AG08396 (cell line): ENCODE results near the gene AMIGO1.

ENCODE experiments used
- DNase-seq: peaks from one replicate; pipeline ENCODE4 v3.0.0; 2012; ENCODE audit warnings: low spot score, mixed read lengths

Gene AMIGO1

GRCh38 chr1:109502364-109502851 lies 7.1 kb downstream of the AMIGO1 start:
- DNase-seq: no peak

GRCh38 chr1:109501644-109502363 lies 7.7 kb downstream of the AMIGO1 start:
- DNase-seq: no peak

- DNase-seq: peak; percentile 73
Observed at GRCh38 chr1:109500941-109501381, 8.6 kb downstream of the AMIGO1 start.

GRCh38 chr1:109499661-109500536 lies 9.6 kb downstream of the AMIGO1 start:
- peak; percentile 64 for DNase-seq

DNA sequence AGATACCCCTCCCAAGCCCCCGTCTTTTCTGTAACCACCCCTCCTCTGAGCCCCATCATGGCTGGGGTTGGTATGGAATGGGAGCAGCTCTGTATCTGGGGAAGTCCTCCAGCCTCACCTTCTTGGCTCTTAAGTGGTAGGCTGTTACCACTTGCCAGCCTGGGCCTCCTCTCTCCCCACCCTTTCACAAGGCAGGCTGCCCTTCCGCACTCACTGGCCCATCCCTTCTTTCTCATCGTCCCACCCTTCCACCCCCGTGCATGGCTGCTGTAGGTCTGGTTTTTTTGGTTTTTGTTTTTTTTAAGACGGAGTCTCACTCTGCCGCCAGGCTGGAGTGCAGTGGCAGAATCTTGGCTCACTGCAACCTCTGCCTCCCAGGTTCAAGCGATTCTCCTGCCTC lies 10.4 kb downstream of the AMIGO1 start:
- no peak for DNase-seq

- DNase-seq: peak; percentile 63
Observed at GRCh38 chr1:109498161-109498801, 11.2 kb downstream of the AMIGO1 start.

DNA sequence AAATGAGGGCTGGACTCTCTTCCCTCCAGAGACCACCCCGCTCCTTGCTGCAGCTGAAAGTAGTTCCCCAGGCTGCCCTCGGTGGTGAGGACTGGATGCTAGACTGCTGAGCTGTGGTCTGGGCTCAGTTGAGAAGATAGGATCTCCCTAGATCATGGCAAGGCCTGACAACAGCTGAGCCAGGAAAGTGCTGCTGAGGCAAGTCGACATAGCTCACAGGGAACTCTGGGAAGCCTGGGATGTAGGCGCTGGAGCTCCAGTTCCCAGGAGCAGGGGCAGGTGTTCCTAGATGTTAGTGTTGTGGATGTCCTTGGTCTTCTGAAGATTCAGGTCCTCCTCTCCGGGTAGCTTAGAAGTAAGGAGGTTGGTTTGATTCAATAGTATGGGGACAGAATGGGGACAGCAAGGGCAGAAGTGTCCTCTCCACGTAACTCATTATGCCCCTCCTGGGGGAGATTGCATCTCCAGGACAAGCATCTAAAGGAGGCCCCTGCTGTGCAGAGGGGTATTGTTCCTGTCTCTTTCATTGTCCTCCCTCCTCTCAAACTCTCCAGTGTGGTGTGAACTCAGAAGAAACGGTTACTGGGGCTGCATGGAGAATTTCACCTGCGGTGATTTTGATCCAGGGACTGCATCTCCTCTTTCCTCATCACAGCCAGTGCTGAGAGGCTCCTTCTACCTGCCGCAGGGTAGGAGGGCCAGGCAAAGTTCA lies 11.9 kb downstream of the AMIGO1 start:
- no peak for DNase-seq

DNA sequence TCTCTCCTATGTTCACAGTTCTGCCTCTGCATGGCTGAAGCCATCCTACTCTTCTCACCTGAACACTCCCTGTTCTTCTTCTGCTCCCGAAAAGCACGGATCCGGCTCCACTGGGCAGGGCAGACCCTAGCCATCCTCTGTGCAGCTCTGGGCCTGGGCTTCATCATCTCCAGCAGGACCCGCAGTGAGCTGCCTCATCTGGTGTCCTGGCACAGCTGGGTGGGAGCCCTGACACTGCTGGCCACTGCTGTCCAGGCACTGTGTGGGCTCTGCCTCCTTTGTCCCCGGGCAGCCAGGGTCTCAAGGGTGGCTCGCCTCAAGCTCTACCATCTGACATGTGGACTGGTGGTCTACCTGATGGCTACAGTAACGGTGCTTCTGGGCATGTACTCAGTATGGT lies 13.8 kb downstream of the AMIGO1 start:
- no peak for DNase-seq

- peak; percentile 93 for DNase-seq
Observed at GRCh38 chr1:109493805-109494539, 15.6 kb downstream of the AMIGO1 start, which contains the start of gene CYB561D1. CYB561D1 (plus strand) TSS chr1:109494094; CDS start chr1:109494140, 46 bp downstream.

- no peak for DNase-seq
Observed at GRCh38 chr1:109493227-109493626, 16.3 kb downstream of the AMIGO1 start.

DNA sequence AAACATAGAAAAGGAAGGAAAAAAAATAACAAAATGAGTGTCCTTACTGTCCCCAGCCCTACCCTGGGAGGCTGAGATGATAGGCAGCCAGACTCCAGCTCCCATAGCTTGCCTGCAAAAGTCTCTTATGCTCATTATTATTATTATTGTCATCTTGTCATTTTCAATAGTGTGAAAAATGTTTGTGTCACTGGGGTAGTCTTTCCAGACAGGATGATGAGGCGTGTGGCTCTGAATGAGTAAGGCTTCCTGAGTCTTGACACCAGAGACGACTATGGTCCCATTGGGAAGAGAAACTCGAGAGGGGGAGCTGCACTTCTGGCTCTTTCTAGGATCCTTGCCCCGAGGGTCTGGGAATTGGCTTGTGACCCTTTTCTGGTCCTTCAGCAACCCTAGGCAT lies 16.7 kb downstream of the AMIGO1 start:
- DNase-seq: no peak

DNA sequence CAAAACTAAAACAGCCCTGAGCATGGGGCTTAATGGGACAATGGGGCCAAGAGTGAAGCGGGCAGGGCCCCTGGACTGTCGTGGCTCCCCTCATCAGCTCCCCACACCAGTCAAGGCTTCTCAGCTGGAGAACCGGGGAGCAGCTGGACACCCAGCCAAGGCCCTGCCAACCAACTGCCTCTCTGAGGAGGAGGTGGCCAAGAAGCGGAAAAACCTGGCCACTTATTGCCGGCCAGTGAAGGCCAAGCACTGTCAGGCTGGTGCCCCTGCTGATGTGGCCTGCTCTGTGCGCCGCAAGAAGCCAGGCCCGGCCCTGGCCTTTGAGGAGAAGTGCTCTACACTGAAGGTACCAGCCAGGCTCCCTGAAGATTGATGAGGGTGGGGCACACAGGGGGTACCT lies 18.2 kb downstream of the AMIGO1 start:
- DNase-seq: no peak

DNA sequence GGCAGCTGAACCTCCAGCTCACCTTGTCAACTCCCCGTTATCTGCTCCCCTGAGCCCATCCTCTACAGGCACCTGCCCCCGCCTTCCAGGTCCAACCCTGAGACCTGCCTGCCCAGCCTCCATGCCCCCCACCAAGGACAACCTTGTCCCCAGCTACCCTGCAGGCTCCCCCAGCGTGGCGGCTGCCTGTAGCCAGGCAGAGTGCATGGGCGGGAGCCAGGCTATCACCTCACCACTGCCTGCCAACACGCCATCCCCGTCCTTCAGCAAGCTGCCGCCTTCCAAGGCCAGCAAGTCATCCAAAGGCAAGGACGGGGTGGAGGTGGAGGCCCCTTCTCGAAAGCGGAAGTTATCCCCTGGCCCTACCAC lies 18.6 kb downstream of the AMIGO1 start:
- DNase-seq: no peak

GRCh38 chr1:109490029-109490933 lies 19.2 kb downstream of the AMIGO1 start:
- peak; percentile 84 for DNase-seq

GRCh38 chr1:109488696-109489095 lies 20.8 kb downstream of the AMIGO1 start:
- no peak for DNase-seq

GRCh38 chr1:109488201-109488600 lies 21.3 kb downstream of the AMIGO1 start:
- no peak for DNase-seq

- no peak for DNase-seq
Observed at GRCh38 chr1:109487261-109487660, 22.3 kb downstream of the AMIGO1 start.

- DNase-seq: no peak
Observed at GRCh38 chr1:109485001-109485400, 24.5 kb downstream of the AMIGO1 start.

DNA sequence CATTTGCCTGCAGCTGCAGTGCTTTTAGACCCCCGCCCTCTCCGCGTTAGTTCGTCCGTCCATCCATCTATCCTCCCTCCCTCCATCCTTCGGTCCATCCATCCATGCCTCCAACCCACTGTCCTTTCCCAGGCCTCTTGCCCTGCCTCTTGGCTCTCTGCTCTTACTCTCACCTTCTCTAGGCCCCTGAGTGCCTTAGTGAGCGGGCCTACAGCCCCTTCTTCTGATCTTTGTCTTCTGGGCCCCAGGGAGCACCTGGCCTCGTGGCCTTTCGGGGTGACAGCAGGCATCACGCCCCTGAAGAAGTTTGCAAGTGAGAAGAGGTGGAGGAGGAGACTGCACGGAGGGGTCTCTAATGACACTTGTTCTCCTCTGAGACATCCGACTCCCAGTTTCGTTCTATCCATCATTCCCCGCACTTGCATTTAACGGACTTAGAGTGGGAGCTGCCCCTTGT lies 25.0 kb downstream of the AMIGO1 start:
- no peak for DNase-seq
